Stimulated activated CD4-positive, alpha-beta T cell treated with anti-CD3 and anti-CD28 coated beads, TNF-alpha, amount 100 ng/mL, for 24 hours (primary cell): Measurements from ENCODE around the gene PKN3.
"Not testable (repeated sequence)": the region's sequence is repeated elsewhere in the genome, so short reads cannot be mapped to it uniquely, and the experiment has no call there.

Experiments
- DNase-seq, 3 experiments: peaks; one replicate each; pipeline ENCODE4 v3.0.0-alpha.2; 2020; ENCODE audit warnings: low read depth in 3 of 3

PKN3 gene

DNA sequence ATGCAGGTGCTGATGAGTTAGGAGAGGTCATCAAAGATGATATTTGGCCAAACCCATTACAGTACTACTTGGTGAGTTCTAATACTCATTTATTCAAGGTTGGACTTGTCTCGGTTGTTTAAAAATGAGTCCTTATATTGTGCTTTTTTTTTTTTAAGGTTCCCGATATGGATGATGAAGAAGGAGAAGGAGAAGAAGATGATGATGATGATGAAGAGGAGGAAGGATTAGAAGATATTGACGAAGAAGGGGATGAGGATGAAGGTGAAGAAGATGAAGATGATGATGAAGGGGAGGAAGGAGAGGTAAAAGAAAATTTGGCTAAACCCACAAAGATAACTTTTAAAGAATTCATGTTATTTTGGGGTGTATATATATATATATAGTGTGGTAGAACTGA, 8.6 kb upstream of the PKN3 start:
- DNase-seq = not testable (repeated sequence)

DNA sequence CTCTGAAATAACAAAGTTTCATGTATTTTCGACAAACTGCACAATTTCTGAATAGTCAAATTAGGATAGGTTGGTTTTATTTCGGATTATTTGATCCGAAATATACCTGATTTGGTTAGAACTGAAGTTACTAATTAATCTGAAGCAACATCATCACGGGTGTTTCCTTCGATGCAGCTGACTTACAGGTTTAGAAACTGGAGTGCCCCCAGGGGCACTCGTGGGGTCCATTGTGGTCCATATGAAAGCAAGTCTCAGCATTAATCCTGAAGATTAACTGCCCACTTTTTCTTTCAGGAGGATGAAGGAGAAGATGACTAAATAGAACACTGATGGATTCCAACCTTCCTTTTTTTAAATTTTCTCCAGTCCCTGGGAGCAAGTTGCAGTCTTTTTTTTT, 8.0 kb upstream of the PKN3 start:
- no peak for DNase-seq

DNA sequence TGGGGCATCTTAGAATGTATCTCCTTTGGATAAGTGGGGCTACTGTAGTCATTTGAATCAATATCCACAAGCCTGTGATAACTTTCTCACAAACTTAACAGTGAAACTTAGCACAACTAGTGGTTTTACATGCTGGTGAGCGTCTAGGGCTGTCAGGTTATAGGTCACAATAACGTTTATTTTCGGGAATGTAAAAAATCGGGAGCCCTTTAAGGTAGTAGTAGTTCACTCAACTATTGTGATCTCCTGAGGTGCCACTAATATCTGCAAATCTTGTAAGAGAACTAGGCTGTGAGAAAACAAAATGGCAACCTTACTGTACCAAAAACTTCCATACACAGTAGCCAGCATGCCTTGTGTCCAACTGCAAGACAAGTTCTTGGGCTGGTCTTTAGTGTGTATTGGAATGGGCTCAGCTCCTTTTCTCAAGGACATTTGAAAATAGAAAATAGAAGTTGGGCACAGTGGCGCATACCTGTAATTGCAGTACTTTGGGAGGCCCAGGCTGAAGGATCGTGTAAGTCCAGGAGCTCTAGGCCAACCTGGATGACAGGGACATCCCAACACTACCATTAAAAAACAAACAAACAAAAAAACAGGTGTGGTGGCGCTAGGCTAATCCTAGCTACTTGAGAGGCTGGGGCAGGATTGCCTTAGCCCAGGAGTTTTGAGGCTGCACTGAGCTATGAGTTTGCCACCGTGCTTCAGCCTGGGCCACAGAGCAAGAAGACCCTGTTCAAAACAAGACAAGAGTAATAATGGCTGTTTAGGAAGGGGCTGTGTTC, 5.2 kb upstream of the PKN3 start:
- DNase-seq = no peak

DNA sequence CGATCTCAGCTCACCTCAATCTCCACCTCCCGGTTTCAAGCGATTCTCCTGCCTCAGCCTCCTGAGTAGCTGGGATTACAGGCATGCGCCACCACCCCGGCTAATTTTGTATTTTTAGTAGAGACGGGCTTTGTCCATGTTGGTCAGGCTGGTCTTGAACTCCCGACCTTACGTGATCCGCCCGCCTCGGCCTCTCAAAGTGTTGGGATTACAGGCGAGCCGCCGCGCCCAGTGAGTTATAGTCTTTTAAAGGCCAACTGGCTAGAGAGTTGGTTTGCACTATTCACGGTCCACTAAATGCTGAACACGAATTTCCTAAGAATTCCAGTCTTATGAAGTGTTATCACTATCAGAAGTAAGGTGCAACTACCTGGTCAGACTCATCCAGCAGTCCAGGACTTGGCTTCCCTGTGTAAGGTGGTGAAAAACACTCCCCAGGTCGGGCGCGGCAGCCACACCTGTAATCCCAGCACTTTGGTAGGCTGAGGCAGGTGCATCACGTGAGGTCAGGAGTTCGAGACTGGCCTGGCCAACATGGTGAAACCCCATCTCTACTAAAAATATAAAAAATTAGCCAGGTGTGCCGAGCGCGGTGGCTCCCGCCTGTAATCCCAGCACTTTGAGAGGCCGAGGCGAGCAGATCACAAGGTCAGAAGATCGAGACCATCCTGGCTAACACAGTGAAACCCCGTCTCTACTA, 3.1 kb upstream of the PKN3 start:
- not testable (repeated sequence) for DNase-seq

DNA sequence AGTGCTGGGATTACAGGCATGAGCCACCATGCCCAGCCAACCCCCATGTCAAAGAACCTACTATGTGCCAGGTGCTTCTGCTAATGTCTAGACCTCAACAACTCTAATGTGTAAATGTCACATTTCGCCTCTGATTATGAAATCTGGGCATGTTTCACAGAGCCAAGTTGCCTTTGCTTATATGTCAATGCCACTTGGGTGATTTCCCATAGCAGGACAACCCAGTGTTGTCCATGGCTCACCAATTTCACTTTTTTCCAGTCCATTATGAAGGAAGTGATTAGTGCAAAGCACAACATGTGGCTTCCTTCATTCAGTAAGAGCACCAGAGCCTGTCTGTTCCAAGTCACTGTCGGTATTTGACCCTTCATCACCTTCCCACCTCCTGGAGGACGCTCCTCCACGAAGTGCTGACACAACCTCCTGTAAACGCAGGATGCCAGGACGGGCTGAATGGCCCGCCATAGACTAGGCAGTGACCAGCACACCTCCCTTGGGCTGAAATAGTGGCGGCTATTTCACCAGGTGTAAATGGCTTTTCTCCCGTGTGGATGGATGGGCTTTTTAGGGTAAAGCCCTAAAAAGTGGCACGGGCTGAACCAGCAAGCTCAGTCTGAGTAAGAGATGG, 962 bp upstream of the PKN3 start:
- no peak for DNase-seq

DNA sequence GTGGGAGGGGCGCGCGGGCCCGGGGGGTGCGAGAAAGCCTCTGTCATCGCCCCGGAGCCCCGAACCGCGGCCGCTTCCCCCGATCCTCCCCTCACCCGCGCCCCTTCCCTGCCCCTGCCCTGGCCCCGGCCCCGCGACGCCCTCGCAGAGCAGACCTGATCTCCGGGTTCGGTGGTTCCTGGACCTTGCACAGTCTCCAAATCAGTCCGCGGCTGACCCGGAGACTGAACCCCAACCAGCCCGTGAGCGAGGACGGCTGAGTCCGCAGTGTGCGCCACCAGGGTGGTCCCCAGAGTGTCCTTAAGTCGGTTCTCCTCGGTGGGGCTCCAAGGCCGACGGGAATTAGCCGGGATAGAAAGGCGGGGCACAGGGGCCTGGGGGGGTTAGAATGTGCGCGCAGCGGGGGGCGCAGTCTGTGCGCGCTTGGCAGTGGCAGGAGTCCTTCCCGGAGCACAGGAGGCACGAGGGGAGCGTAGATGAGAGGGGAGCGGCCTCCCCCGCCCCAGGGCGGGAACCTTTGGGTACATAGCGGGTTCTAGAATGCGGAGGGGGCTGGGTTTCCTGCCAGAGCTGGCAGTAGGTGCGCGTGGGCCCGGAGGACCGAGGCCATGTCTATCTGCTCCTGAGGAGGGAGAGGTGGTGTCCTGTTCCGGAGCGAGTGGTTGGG, 779 bp downstream of the PKN3 start:
- DNase-seq = peak in 1 of 3 experiments; percentile 44

DNA sequence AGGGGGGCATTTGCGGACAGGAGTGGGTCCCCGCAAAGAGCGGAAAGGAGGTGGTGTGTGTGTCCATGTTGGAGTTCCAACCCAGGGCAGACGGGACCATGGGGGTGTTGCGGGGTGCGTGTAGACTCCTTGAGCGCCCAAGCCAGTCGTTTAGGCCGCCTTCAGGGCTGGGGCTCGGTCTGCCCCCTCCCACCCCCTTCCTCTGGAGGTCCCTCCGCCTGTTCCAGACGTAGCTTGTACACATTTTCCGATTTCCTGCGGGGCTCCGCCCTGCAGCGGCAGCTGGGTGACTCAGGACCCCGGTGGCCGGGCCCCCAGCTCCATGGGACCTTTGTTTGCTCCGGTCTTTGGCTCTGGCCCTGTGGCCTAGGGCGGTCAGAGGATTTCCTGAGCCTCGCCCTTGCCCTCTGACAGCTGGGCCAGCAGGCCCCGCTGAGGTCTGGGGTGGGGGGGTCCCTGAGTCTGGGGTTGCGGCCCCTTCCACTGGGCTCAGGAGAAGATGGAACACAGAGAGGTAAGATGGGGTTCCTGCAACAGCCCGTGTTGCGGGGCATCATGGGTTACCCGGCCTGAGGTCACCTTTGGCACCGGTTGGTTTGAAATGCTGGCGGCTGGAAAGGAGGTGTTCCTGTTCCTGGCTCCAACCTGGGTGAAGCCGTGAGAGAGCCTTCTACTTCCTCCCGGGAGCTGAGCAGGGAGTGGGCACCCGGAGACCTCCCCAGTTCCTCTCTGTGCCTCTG, 1.5 kb downstream of the PKN3 start:
- no peak for DNase-seq

DNA sequence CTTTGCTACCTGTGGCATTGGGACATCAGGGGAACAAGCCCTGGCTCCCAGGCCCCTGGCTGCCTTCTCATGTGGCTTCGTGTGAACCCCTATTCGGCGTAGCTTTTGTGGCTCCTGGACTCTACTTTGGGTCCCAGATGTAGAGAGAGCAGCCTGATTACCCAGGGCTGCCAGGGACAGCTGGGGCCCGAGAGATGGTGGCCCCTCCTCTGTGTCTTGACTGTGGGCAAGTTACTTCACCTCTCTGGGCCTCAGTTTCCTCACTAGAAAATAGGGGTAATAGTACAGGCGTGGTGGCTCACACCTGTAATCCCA, 2.0 kb downstream of the PKN3 start:
- no peak for DNase-seq

DNA sequence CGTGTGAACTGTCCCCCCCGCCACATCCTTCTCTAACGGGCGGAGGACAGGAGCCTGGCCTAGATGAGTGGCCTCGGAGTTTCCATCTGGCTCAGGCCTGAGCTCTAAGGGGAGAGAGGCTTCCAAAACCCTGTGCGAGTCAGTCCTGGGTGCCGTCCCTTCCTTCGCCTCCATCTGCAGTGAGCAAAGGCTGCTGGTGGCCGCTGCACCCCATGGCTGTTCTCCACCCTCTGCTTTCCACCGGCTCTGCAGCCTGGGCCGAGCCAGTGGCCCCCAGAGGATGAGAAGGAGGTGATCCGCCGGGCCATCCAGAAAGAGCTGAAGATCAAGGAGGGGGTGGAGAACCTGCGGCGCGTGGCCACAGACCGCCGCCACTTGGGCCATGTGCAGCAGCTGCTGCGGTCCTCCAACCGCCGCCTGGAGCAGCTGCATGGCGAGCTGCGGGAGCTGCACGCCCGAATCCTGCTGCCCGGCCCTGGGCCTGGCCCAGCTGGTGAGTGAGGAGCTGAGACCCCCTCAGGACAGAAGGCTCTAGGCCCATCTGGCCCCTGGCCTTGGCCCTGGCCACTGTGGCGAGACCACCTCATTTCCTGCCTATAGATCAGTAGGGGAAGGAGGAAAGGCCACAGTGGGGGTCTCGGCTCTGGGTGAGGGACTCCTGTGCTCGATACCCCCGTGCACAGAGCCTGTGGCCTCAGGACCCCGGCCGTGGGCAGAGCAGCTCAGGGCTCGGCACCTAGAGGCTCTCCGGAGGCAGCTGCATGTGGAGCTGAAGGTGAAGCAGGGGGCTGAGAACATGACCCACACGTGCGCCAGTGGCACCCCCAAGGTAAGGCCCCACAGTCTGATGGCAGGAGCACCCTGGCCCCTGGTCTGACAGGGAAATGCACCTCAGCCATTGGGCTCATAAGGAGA, 3.0 kb downstream of the PKN3 start:
- no peak for DNase-seq

DNA sequence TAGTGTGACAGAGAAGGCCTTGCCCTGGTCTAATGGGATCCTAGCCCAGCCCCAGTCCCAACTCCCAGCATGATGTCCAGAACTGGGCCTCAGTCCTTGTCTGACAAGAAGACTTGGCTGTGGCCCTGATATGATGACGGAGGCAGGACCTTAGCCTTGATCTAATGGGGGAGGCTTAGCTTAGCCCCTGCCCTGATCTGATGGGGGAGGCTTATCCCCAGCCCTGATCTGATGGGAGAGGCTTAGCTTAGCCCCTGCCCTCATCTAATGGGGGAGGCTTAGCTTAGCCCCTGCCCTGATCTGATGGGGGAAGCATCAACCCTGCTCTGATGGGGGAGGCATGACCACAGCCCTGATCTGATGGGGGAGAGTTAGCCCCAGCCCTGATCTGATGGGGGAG, 3.7 kb downstream of the PKN3 start:
- DNase-seq = no peak

DNA sequence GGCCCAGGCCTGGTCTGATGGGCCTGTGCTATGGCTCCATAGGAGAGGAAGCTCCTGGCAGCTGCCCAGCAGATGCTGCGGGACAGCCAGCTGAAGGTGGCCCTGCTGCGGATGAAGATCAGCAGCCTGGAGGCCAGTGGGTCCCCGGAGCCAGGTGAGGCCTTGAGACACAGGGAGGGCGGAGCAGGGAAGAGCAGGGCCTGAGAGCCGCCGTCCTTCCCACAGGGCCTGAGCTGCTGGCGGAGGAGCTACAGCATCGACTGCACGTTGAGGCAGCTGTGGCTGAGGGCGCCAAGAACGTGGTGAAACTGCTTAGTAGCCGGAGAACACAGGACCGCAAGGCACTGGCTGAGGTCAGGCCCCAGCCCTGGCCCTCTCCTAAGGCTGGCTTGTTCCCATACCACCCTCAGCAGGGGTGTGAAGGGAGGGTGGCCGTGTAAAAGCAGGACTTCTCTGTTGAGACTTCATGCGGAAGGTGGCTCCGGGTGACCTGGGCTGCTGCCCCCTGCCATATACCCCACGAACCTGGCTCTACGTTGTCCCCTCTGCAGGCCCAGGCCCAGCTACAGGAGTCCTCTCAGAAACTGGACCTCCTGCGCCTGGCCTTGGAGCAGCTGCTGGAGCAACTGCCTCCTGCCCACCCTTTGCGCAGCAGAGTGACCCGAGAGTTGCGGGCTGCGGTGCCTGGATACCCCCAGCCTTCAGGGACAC, 4.5 kb downstream of the PKN3 start:
- DNase-seq = no peak

DNA sequence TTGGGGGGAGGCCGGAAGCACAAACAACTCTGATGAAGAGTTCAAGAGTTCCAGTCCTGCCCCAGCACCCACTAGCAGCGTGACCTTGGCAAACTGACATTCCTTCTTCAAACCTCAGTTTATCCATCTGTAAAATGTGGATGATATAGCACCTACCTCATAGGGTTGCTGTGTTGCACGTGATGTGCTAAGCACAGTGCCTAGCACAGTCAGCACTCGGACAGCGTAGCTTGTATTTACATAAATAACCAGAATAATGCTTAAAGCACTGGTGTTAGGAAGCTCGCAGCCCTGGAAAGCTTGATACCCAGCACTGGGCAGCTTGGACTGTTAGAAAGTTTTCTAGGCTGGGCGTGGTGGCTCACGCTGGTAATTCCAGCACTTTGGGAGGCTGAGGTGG, 5.1 kb downstream of the PKN3 start:
- DNase-seq = no peak

DNA sequence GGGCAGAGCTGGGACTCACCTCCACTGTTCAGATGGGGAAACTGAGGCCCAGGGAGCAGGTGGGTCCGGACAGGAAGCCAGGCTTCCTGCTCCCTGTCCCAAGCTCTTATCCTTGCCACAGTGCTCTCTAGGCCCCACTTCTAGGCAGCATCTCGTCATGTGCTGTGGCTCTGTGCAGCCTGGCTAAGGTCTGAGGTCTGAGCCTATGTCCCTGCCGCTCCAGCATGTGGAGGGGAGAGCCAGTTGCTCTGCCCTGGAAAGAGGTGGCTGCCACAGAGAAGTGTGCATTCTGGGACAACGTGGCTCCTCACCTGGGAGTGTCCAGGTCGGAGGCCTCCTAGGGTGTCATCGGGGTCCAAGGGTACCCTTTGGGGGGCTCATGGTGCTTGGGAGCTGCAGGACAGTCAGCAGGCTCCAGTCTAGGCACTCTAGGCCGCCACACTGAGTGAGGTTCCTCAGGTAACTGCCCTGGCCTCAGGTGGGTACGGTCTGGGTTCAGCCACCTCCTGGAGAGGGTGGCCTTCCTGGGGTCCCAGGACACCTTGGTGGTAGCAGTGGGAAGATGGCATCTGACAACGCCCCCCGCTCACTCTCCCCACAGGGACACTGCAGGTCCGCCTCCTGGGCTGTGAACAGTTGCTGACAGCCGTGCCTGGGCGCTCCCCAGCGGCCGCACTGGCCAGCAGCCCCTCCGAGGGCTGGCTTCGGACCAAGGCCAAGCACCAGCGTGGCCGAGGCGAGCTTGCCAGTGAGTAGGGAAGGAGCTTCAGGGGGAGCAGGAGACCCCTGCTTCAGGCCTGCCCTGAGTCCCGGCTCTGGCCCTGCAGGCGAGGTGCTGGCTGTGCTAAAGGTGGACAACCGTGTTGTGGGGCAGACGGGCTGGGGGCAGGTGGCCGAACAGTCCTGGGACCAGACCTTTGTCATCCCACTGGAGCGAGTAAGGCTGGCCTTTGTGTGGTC, 10.4 kb downstream of the PKN3 start:
- no peak for DNase-seq

DNA sequence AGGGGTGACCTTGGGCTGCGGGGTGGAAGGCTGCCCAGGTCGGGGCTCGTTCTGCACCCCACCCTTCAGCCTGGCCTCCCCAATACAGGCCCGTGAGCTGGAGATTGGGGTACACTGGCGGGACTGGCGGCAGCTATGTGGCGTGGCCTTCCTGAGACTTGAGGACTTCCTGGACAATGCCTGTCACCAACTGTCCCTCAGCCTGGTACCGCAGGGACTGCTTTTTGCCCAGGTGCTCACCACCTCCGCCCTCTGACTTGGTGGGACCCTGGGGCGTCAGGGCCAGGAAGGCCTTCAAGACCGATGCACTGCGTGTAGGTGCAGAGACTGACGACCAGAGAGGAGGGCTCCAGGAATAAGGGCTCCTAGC, 11.1 kb downstream of the PKN3 start:
- DNase-seq = no peak

DNA sequence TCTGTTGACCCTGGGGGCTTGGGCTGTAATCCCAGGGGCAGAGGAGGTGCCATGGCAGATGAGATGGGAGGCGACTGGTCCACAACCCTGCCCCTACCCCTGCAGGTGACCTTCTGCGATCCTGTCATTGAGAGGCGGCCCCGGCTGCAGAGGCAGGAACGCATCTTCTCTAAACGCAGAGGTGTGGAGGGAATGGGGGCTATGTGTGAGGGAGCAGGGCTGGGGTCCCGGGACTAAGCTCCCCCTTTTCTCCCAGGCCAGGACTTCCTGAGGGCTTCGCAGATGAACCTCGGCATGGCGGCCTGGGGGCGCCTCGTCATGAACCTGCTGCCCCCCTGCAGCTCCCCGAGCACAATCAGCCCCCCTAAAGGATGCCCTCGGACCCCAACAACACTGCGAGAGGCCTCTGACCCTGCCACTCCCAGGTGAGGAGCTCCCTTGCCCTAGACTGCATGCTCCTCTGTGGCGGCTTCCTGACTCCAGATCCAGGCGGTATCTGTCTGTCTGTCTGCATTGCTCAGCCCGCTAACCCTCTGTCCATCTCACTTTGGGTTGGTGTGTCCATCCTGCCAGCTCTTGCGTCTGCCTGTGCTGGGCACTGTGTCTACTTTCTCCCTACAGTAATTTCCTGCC, 11.8 kb downstream of the PKN3 start:
- DNase-seq = no peak

DNA sequence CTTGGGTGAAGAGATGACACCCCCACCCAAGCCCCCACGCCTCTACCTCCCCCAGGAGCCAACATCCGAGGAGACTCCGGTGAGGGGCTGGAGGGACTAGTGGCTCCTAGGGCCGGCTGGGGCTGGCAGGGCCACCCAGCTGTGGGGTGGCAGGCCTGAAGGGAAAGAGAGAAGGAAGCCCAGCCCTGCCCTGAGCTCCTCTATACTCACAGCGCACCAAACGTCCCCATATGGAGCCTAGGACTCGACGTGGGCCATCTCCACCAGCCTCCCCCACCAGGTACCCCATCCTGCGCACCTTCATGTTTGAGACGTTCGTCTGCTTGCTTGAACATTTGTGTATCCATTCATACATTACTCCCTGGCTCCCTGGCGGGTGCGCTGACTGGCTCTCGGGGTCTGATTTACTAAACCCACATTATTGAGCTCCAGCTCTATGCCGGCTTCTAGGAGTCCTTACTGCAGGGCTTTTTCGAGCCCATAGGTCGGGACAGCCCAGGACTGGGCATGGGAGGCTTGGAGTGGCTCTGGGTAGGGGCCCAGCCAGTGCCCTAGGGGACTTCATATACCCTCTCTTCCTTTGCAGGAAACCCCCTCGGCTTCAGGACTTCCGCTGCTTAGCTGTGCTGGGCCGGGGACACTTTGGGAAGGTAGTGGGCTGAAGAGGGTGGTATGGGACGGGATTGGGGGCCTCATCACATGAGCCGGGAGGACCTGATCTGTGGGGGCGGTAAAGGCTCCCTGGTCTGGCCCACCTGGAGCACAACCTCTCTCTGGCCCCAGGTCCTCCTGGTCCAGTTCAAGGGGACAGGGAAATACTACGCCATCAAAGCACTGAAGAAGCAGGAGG, 12.5 kb downstream of the PKN3 start:
- DNase-seq = no peak

DNA sequence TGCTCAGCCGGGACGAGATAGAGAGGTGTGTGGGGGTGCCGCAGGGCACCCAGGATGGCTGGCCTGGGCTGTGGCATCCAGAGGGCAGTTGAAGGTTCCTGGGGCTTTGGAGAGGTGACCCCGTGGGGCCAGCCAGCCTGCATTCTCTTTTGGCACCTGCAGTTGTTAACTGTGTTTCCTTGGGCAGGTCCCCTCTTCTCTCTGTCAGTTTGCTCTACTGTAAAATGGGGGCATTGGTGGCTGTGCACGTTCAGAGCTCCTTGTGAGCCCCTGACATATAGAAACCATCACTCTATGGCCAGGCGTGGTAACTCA, 13.1 kb downstream of the PKN3 start:
- no peak for DNase-seq
